NOMO-1 treated with dmso at 0.1 percent for 144 hours (cell line): ENCODE measurements around the gene ZNF397.

Experiments used
- DNase-seq: peaks from one replicate; lab custom pipeline; 2025; ENCODE audit not compliant: unreplicated experiment; lab: John Stamatoyannopoulos, UW

ZNF397 gene

DNA sequence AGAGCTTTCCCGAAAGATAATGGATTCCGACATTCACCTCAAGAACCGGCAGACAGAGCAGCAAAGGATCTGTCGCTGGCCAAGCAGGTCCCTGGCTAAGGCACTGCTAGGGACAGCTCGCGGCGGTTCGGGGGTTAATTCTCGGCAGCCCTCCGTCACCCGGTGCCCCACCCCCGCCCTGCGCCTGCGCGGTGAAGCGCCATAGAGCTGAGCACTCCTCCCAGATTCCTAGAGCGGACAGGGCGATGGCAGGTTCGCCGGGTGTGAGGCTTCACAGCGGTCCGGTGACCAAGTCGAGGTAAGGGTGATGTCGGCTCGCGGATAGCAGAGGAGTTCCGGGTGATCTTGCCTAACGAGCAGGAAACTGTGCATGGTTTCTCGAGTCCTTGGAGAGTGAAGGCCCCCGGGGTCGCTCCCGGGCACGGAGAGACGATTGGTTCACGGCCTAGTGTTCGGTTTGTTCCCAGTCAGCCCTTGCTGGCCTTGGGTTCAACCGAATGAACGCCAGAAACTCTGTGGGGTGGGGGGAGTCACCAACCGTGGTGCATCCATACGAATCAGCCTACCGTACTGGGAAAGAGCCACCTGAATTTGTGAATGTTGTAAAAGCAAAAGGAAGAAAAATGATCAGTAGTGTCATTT is 49.4 kb downstream of the ZNF397 start, which contains the start of gene ZSCAN30:
TSS of gene ZSCAN30 (minus strand) at position 136 of the 642 bp plus-strand sequence. CDS start 25,877 bp downstream, outside the sequence.
- DNase-seq, result peak; percentile 91

DNA sequence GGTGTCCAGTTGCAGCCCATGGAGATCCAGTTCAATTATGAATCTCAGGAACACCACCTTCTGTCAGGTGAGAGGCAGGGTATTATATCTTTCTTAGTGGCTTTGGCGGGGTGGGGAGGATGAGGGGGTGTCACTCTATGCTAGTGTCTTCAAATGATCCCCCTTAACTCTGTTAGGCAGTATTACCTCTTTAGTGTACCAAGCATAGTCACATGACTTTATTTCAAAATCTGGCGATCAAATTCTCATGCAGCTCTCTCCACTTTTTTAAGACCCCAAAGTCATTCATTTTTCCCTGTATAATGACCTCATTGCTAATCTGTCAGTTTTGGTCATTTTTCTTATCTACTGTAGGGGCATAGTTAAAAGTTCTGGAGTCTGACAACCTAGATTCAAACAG is 50.3 kb downstream of the ZNF397 start:
- DNase-seq, result no peak

DNA sequence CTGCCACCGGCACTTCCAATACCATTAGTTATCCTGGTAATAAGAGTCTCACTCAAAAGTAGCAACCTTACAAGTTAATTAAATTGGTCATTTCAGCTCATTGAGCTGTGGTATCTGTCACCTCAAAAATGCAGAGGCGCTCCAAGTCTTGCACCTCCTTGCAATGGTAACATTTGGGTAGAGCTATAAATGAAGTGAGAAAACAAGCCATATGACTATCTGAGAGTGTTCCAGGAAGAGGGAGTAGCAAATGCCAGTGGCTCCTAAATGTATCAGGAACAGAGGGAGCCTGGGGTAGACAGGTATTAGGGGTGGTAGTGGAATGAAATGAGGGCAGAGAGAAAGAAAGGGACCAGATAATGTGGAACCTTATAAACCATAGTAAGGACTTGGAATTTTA is 55.2 kb downstream of the ZNF397 start:
- DNase-seq, result no peak

DNA sequence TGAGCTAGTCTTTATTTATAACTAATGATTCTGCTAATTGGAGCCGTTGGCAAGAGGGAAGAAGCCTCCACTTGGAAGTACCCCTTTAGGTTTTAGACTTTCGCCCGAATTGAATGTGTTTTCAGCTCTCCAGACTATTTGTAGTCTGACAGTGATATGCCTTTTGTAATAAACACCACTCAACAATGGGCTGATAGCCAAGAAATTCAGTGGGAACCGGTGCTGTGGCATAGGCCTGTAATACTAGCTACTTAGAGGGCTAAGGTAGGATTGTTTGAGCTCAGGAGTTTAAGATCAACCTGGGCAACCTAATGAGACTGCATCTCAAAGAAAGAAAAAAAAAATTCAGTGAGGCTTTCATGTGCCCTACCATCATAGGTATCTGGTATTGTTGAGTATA is 62.8 kb downstream of the ZNF397 start:
- no peak for DNase-seq

DNA sequence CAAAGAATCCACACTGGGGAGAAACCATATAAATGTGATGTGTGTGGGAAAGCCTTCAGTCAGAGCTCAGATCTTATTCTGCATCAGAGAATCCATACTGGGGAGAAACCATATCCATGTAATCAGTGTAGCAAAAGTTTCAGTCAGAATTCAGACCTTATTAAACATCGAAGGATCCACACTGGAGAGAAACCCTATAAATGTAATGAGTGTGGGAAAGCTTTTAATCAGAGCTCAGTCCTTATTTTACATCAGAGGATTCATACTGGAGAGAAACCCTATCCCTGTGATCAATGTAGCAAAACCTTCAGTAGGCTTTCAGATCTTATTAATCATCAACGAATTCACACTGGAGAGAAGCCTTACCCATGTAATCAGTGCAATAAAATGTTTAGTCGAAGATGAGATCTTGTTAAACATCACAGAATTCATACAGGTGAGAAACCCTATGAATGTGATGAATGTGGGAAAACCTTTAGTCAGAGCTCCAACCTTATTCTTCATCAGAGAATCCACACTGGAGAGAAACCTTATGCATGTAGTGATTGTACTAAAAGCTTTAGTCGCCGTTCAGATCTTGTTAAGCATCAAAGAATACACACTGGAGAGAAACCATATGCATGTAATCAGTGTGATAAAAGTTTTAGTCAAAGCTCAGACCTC is 65.9 kb downstream of the ZNF397 start:
- no peak for DNase-seq
